GM13977 (cell line): ENCODE data around the gene PRMT2.
"Not testable (repeated sequence)": the region's sequence is repeated elsewhere in the genome, so short reads cannot be mapped to it uniquely, and the experiment has no call there.

ENCODE experiments used
- DNase-seq: peaks from one replicate; pipeline ENCODE4 v3.0.0; 2012; ENCODE audit warnings: low spot score
- CTCF ChIP-seq: IDR thresholded peaks from 2 replicates; pipeline ENCODE4 v1.5.1; 2012; ENCODE audit warnings: mild to moderate bottlenecking, control low read depth; ENCODE audit not compliant: insufficient read depth; ENCODE audit errors: extremely low read depth, missing control alignments
- in situ Hi-C: fragments of 300-500 bp; cut with MboI; formaldehyde crosslinking; loops from one replicate; pipeline ENCODE4 v1.12.0; 2022; ENCODE audit warnings: low sequenced_read_pairs, low pct_unique_long_range_greater_than_20kb, mixed read lengths, inconsistent platforms; ENCODE audit not compliant: unreplicated experiment

Gene PRMT2

GRCh38 chr21:46675595-46676280 lies 40.3 kb downstream of the PRMT2 start:
- DNase-seq: no peak
- TF ChIP-seq CTCF: no peak
- in situ Hi-C loops: no loop called here

GRCh38 chr21:46676542-46676941 lies 41.1 kb downstream of the PRMT2 start:
- DNase-seq, in situ Hi-C loops: not testable (repeated sequence)

GRCh38 chr21:46681593-46681992 lies 46.1 kb downstream of the PRMT2 start:
- in situ Hi-C loops, DNase-seq: not testable (repeated sequence)

GRCh38 chr21:46698652-46699051 lies 63.2 kb downstream of the PRMT2 start:
- in situ Hi-C loops, DNase-seq: not testable (repeated sequence)

- in situ Hi-C loops: not testable (repeated sequence)
Measured at GRCh38 chr21:46699104-46699503, 63.6 kb downstream of the PRMT2 start.

More at GRCh38 chr21:46699104-46699503, 63.6 kb downstream of the PRMT2 start:
- not testable (repeated sequence) for DNase-seq
